ENCODE measurements around the gene FXYD6. TPM values are rescaled to one million over a fixed set of nuclear protein-coding genes. Genes with fewer than 3 reads are reported as not detected.
A peak's percentile ranks its signal among the peaks of the same experiment; 100 is the strongest.

The FXYD6 gene
- total and polyA plus RNA-seq, 2 of the 8 experiments (the other 6 are each of a cell fraction or from before 2014, with no cell fraction given) = 44.6 to 117 TPM

DNA sequence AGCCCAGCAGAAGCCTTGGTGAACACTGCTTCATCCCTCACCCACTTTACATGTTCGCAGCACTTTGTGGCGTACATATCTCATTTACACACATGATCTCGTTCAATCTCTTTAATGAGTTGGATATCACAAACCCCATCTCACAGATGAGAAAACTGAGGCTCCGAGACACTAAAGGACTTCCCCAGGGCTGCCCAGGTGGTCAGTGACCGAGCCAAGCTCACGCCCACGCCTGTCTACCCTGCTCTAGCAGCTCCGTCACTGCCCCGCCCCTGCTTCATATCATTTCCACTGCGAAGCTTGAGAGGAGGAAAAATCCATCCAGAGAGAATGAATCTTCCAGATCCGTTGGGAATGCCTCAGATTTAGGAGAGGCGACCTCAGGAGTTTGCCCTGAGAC, 67.7 kb downstream of the FXYD6 start:
- Histone ChIP-seq H2AK5ac (ENCODE audit: low read depth, low read length) (0 out of 2 replicates have a peak overlapping the region, but pooled peaks have one; percentile 20), H2BK5ac (ENCODE audit: low read depth, low read length) (no peak overlapping the region), H2AFZ (ENCODE audit: low read length) (no peak overlapping the region), H4K5ac (ENCODE audit: insufficient read length, low read depth, low read length) (no peak overlapping the region), H3K9me3 (ENCODE audit: insufficient read depth in 2 of 2, low read depth in 1 of 2, low read length in 1 of 2) (no peaks in the 10 kb centered on the region), H3K4me1 (replicated peaks in 1 of 4; ENCODE audit: control insufficient read depth in 3 of 4, insufficient read depth in 4 of 4, low read length in 3 of 4) (no peaks in the 10 kb centered on the region; a peak in 1 of 7 replicates), H2BK15ac (ENCODE audit: low read length) (0 out of 2 replicates have a peak overlapping the region, but pooled peaks have one; percentile 46), H3K23me2 (ENCODE audit: low read depth, low read length) (peaks cover 4% of the 10 kb centered on the region; the same call in 1 of the 2 replicates), H3K18ac (ENCODE audit: extremely low read depth, low read length) (no peak overlapping the region), H4K91ac (replicated peaks; ENCODE audit: insufficient read length, low read length) (peak overlapping the region; percentile 42), H3K4me2 (ENCODE audit: insufficient read depth in 1 of 2, low read depth in 2 of 2, low read length in 2 of 2) (no peak overlapping the region), H3K14ac (ENCODE audit: insufficient read length) (no peak overlapping the region), H3K9ac (replicated peaks in 1 of 4; ENCODE audit: extremely low read depth in 1 of 4, low read depth in 3 of 4, low read length in 3 of 4) (no peak overlapping the region), H3K79me2 (ENCODE audit: control insufficient read depth in 1 of 2, insufficient read depth in 2 of 2, low read length in 2 of 2) (no peaks in the 10 kb centered on the region), H3K23ac (ENCODE audit: insufficient read length) (no peak overlapping the region), H2BK120ac (replicated peaks; ENCODE audit: low read depth, low read length) (no peak overlapping the region), H2BK12ac (ENCODE audit: low read depth, low read length) (no peak overlapping the region), H3K36me3 (ENCODE audit: control insufficient read depth in 2 of 4, insufficient read depth in 4 of 4, low read length in 3 of 4) (no peaks in the 10 kb centered on the region; a peak in 1 of 8 replicates), H2BK20ac (ENCODE audit: low read length) (no peak overlapping the region), H4K20me1 (replicated peaks in 1 of 2; ENCODE audit: control insufficient read depth in 1 of 2, insufficient read depth in 2 of 2, low read length in 2 of 2) (peaks cover 0 to 7% of the 10 kb centered on the region in 2 experiments), H3K4me3 (ENCODE audit: extremely low read depth in 1 of 4, insufficient read depth in 2 of 4, low read depth in 3 of 4, low read length in 4 of 4) (no peak overlapping the region), H3K27me3 (replicated peaks in 1 of 4; ENCODE audit: control insufficient read depth in 3 of 4, extremely low read depth in 1 of 4, insufficient read depth in 3 of 4, low read length in 3 of 4) (no peaks in the 10 kb centered on the region; a peak in 1 of 7 replicates), H4K8ac (ENCODE audit: extremely low read depth, insufficient read depth, low read length) (no peak overlapping the region), H3K79me1 (ENCODE audit: low read depth, low read length) (no peaks in the 10 kb centered on the region), H3K4ac (replicated peaks; ENCODE audit: insufficient read length, low read depth, low read length) (no peak overlapping the region), H3K27ac (ENCODE audit: low read depth, low read length) (no peak overlapping the region), H3K56ac (replicated peaks; ENCODE audit: insufficient read length, low read depth, low read length) (no peak overlapping the region)
- FAIRE-seq = no peak
- CTCF ChIA-PET (ENCODE audit: partially characterized antibody) = interaction anchor here (0.6 to 7.8 kb wide), 74 partner anchors 10 to 397 kb away, joined by 3 to 163 read pairs (median 4); partner anchors contain the start of genes DSCAML1 and FXYD2
- POLR2A ChIA-PET (ENCODE audit: partially characterized antibody) = no interaction called here
- no peak for TF ChIP-seq CBX5 (IDR thresholded peaks at IDR 0.05; ENCODE audit: low read depth, low read length)
- 0 out of 2 replicates have a peak, but pooled peaks have one; percentile 36 for TF ChIP-seq KDM1A (IDR thresholded peaks at IDR 0.05; ENCODE audit: borderline replicate concordance, low read length)
- 88% methylated on average over 12 of the region's 12 CpGs; no CpG with 5 or more reads in 1 of the 2 experiments for WGBS, 2 experiments (ENCODE audit: extremely low coverage in 1 of 2, insufficient coverage in 1 of 2, insufficient read length in 1 of 2, insufficient replicate concordance in 2 of 2, low coverage in 1 of 2, low lambda C conversion rate in 2 of 2, missing lambda C conversion rate in 1 of 2)
- no peak for DNase-seq (ENCODE audit: low read depth in 1 of 2, low spot score in 2 of 2)
